CD4-positive, alpha-beta T cell treated with Interferon alpha-2 for 1 hour (primary cell): ENCODE measurements around the gene VAV2.
A peak's percentile ranks its signal among the peaks of the same experiment; 100 is the strongest.

Experiments used
- DNase-seq, 2 donors: peaks; one replicate each; pipeline ENCODE4 v3.0.0-alpha.2; 2020 to 2022

Gene VAV2, protein sequence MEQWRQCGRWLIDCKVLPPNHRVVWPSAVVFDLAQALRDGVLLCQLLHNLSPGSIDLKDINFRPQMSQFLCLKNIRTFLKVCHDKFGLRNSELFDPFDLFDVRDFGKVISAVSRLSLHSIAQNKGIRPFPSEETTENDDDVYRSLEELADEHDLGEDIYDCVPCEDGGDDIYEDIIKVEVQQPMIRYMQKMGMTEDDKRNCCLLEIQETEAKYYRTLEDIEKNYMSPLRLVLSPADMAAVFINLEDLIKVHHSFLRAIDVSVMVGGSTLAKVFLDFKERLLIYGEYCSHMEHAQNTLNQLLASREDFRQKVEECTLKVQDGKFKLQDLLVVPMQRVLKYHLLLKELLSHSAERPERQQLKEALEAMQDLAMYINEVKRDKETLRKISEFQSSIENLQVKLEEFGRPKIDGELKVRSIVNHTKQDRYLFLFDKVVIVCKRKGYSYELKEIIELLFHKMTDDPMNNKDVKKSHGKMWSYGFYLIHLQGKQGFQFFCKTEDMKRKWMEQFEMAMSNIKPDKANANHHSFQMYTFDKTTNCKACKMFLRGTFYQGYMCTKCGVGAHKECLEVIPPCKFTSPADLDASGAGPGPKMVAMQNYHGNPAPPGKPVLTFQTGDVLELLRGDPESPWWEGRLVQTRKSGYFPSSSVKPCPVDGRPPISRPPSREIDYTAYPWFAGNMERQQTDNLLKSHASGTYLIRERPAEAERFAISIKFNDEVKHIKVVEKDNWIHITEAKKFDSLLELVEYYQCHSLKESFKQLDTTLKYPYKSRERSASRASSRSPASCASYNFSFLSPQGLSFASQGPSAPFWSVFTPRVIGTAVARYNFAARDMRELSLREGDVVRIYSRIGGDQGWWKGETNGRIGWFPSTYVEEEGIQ

DNA sequence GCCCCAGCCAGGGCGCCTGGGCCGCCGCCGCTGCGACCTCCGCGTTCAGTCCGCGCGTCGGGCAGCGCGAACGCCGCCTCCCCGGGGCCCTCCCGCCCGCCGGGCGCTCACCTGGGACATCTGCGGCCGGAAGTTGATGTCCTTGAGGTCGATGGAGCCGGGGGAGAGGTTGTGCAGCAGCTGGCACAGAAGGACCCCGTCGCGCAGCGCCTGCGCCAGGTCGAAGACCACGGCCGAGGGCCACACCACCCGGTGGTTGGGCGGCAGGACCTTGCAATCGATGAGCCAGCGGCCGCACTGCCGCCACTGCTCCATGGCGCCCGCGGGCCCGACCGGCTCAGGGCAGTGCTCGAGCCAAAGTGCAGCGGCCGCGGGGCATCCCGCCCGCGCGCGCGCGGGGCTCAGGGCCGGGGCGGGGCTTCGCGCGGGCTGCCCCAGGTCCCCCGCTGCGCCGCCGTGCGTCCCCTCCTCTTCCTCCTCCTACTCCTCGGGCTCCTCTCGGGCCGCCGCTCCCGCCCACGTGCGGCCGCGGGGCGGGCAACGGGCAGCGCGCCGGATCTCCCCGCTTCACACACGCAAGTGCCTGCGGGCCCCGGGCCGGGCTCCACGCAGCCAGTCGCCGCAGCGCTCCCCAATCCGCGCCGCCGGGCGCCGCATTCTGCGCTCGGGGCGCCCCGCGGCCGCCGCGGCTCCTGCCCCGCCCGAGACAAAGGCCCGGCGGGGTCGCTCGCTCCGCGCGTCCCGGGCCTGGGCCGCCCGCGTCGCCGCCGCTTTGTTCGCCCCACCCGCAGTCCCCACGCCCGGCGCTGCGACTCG lies at the start of gene VAV2:
VAV2 (minus strand) TSS at position 361 of the 816 bp plus-strand sequence; CDS start at position 315, 46 bp downstream.
- DNase-seq = peak; percentile 46 to 48

DNA sequence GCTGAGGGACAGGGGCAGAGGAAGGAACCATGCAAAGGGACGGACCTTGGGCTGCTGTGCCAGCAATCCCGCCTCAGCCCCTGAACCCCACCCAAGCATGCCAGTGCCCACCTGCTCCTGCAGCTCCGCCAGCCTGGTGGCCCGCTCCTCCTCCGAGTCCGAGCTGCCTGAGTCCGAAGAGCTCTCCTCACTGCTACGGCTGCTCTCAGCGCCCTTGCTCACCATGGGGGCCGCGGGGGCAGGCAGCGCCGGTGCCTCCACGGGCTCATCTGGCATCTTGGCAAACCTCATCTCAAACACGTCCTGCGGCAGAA lies 49.5 kb upstream of the VAV2 start:
- no peak for DNase-seq

DNA sequence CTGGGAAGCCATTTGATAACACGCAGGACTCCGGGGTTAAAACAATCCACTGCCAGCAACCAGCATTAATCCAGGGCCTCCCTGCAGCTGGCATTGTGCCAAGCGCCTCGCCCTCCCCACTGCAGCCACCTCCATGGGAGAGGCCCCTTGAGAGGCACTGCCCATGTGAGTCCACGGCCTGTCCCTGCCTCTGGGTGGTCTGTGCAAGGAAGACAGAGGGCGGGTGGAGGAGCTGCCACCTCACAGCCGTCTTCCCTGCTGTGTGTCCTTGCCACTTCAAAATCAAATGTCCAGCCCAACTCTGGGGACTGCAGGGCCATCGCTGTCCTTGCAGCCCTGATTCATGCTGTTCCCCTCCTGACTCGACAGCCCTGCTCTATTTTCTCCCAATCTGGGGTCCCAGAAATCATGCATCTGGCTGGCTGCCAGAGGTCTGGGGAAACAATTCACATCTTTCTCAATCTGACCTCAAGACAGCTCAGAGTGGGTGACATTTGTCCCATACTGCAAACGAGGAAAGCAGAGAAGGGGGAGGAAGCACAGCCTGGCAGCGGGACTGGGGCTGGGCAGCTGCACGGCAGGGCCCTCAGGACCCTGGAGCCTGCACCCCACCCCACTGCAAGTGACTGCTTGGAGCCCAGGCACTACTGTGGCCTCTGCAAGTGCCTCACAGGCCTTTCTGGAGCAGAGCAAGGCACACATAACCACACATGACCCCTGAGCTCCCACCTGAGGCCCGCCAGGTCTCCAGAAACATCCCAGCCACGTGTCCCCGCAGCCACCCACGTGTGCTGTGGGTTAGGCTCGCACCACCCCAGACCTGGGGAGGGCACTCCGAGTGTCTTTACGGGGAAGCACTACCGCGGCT lies 48.9 kb upstream of the VAV2 start:
- DNase-seq = no peak

DNA sequence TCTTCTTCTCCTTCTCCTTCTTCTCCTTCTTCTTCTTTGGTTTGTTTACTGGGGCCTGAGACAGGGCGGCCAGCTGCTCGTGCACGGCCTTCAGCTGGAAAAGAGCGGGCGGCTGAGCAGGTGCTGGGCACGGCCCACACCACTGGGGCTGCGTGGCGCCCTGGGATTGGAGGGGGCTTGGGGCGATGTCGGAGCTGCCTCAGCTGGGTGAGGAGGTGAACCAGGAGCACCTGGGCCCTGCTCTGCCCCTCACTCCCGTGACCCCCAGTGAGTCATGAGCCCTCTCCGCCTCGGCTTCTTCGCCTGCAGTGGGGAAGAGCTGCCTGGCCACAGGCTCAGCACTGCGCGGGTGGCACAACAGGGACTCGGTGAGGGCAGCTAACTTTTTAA lies 48.0 kb upstream of the VAV2 start:
- DNase-seq = no peak

DNA sequence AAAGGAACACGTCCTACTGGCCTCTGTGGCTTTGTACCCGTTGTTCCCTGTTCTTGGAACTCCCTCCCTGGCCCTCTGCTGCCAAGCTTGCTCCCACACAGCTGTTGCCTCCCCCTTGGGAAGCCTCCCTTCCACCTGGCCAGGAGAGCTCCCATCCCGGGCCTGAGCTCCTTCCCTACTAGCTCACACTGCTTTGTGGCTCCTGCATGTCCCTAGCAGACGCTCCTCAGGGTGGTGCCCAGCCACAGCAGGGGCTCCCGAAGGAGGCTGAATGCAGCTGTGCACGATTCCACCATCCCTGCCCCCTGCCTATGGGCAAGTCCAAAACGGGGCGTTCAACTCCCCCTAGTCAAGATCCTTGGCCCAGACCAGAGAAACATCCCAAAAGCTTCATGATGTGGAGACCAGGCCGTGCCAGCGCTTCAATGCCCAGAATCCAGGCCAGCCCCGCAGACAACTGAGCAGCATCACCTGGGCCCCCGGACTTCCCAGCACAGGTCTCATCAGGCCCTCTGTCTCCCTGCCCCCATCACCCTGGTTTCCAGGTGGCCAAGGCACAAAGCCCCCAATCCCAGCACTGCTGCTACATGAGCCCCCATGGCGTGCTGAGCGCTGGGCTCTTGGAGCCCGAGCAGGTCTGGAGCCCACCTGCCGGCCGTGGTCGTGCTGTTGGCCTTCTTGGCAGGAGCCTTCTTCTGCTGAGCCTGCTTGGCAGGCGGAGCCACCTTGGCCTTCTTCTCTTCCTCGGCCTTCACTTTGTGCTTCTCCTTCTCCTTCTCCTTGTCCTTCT lies 47.5 kb upstream of the VAV2 start:
- DNase-seq = no peak

DNA sequence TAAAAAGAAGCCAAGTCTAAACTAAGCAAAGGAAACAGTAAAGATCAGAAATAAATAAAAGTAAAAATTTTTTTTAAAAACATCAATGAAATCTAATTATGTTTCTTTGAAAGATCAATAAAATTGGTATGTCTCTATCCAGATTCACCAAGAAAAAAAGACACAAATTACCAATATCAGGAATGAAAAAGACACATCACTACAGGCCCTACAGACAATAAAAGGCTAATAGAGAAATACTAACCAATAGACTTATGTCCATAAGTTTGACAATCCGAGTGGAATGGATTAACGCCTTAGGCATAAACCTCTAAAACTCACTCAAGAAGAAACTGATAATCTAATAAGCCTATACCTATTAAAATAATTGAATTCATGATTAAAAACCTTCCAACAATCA lies 45.5 kb upstream of the VAV2 start:
- DNase-seq = no peak

DNA sequence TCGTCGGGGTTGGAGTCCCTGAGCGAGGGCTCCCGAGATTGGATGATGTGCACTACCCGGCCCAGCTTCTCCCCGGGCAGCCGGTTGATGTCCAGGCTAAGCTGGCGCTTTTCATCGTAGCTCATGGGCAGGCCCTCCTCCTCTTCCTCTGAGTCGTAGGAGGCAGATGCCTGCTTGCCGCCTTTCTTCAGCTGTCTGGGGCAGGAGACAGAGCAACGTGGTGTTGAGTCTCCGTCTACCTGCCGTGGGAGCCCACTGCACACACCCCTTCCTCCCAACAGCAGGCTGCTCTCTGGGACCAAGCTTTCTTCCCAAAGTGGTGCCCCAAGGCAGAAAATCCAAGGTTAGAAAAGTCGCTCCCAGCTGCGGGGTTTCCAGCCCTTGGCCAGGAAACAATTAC lies 44.0 kb upstream of the VAV2 start:
- DNase-seq = no peak

DNA sequence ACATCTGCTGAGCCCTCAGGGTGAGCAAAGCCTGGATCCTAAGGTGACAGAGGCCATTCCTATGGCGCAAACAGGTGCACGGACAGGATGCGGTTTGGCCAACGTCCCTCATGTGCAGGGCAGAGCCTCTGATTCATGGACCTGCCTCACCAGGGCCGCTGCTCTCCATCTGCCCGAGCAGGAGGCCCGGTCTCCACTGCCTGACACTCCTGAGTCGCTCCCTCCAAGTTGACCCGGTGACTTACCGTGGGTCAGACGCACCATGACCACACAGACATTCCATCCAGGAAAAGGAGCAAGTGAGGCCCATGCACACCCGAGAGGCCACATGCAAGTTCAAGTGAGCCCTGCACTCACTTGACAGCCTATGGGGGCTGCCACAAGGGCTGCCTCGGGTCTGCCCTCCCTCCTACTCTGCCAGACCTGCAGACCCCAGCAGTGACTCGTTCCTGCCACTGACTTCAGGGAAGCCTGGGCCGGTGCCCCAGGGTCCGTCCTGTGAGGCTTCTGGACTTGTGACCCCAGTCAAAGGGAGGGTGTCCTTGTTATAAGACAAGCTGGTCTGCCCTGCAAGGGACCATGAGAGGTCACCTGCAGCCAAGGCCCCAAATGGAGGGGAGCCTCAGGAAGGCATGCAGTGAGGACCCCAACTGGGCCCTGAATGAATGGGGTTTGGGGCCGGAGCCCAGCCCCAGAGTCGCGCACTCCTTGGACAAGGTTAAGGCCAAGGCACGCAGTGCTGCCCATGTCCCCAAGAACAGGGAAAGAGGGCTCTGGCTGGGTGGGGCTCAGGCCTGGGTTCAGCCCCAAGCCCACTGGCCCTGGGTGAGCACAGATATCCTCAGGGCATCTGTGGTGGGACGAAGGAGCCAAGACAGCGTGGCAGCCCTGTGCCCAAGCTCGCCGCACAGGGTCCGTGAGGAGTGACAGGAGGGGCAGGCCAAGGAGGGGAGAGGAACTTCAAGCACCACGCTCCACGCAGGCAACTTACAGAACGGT lies 43.2 kb upstream of the VAV2 start:
- no peak for DNase-seq

DNA sequence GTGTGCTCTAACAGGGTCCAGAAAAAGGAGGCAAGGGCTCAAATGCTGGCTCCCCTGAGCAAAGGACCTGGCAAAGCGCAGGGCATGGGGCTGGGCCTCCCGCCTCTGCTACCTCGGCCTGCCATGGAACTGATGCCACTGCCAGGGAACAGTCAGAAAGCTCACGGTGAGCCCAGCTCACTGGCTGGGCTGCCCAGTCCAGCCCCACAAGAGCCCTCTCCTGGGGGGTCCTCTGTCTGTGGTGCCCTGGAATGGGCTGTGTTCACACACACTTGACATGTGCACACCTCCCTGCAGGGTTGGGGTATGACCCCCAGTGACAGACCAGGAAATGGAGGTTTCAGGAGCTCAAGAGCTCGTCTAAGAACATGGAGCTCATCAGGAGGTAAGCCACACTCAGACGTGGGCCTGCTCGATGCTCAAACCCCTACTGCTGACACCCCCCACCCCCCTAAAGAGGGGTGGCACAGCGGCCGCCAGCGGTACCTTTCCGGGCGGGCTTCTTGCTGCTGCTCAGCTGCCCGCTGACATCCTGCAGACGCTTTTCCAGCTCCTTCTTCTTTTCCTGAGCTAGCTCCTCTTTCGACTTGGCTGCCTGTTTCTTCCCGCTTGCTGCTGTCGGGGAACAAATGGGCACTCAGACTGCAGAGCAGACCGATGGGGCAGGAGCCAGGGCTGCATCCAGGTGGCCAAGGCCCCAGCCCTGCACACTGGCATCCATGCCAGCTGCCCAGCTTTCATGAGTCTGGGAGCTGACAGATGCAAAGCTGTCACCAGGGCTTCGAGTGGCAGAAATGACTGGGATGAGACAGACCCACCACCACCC lies 42.3 kb upstream of the VAV2 start:
- DNase-seq = no peak

DNA sequence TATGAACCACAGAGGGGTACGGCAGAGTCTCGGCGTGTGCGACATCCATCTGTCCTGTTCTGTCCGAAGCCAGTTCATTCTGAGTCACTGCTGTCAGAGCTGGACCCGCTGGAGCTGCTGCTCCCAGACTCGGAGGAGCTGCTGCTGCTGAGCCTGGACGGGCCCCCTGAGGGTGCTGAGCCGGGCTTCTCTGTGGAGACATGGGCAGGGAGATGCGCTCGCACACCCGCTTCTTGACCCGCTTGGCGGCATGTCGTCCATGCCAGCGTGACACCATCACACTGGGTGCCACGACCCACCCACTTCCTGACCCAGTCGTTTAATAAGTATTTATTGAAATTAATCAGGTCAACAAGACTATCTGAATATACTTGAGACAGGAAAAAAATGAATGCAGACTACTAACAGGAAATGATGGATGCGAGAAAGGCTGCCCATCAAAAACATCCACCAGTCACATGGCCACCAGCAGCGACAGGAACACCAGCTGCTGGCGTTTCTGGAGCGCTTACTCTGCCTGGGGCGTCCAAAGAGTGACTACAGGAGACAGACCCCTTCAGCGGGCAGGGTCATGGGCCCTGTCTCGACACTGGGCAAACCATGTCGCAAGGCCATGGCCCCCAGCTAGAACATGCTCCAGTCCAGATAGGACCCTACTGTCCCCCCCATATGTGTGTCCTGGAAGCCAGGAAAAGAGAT lies 41.5 kb upstream of the VAV2 start:
- no peak for DNase-seq

DNA sequence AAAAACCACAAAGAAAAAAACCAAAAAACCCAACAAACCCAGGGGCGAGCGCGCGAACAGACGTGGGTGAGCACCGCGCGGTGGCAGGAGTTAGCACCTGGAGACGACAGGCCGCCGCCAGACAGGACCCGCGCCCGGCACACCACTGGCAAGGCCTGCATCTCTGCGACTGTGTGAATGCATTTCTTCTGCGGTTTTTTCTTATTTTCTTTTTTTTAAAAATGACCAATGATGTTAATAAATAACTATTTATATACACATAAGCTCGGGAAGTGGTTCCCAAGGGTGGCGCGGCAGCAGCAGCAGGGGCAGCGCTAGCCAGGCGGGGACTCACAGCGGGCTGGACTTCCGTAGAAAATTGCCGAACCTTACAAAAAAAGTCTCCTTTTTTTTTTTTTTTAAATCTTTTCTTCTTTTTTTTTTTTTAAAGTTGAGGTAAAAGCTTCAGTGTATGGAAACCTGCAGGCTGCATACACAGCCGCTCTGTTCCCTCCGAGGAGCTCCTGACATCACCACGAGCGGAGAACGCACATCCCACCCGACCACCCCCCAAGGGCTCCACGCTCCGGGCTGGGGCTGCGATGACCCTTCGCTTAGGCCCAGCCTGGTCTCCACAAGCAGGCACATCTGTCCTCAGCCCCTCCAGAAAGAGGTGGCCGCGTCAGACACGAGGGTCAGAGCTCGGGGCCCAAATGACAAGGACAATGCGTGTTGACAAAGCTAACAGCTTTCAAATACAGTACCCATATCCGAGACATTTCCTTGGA lies 40.5 kb upstream of the VAV2 start:
- no peak for DNase-seq

DNA sequence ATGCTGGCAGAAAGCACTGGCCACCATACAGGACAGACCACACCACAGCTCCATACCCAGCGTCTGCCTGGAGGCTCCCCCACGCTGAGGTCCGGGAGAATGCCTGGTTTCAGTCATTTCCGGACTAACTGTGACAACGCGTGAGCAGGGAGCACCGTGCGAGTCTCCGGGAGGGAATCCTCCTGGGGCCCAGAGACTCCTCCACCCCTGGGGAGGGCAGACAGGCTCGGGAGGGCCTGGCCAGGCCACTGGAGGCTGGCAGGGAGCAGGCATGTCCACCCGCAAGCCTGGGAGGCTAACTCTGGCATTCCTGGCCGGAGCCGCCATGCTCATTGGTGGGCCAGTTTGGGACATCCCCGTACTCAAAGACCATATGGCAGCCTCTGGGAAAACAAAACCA lies 39.7 kb upstream of the VAV2 start:
- no peak for DNase-seq

DNA sequence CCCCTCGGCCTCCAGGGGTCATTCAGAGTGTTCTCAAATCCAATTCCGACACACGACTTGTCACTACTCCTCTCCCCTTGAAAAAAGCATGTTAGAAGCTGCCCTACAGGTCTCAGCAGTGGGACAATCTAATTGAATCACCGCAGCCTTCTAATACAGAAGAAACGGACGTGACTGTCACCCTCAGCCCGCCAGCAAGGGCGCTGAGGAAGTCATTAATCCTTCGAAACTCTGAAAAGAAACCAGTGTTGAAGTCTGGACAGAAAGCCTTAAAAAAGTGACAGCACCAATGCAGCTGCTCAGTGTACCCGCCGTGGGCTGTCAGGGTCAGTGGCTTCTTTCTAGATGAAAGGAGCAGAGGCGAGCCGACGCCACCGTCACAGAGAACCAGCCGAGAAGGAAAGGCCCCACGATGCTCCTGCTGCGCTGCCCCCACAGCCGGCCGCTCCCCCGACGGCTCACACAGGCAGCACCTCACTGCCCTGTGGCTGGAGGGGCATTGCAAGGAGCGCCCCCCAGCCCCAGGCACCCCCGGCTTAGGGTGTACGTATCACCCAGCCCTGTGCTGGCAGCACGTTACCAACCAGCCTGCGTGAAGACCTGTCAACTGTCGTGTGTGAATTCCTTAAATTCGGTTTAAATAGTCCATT lies 38.8 kb upstream of the VAV2 start:
- no peak for DNase-seq

DNA sequence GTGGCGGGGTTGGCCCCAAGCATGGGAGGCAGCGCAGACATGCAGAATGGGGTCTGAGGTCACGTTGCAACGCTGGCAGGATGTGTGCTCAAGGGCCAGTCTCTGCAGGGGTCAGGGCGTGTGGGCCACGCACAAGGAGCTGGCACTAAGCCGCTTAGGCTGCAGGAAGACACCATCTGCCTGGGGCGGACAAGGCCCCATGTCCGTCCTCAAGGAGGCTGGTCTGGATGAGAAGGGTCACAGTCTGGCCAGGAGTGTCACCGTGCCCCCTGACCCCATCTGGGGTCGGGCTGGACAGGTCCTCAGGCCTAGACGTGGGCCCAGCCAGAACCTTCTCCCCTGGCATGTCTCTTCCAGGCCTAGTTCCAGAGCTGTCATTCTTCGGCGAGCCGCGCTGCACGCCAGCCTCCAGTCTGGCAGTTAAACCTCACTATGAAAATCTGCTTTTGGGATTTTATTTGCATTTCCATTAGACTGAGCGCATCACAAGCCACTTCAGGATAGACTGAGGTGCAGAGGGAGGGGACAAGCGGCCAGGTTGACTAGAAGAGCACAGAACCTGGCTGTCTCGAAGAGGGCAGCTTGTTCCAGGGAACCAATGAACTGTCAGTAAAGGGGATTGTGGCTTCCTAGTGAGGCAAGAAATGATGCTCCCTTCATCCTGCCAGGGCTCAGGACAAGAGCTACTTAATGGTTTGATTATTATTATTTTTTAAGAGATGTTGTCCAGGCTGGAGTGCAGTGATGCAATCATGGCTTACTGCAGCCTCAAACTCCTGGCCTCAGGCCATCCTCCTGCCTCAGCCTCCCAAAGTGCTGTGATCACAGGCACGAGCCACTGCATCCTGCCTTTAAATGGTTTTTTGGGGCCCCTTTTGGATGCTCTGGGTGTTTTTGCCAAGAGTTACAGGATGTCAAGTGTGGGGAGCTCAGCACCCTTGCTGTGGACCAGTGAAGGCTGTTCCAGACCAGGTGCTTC lies 37.4 kb upstream of the VAV2 start:
- no peak for DNase-seq

DNA sequence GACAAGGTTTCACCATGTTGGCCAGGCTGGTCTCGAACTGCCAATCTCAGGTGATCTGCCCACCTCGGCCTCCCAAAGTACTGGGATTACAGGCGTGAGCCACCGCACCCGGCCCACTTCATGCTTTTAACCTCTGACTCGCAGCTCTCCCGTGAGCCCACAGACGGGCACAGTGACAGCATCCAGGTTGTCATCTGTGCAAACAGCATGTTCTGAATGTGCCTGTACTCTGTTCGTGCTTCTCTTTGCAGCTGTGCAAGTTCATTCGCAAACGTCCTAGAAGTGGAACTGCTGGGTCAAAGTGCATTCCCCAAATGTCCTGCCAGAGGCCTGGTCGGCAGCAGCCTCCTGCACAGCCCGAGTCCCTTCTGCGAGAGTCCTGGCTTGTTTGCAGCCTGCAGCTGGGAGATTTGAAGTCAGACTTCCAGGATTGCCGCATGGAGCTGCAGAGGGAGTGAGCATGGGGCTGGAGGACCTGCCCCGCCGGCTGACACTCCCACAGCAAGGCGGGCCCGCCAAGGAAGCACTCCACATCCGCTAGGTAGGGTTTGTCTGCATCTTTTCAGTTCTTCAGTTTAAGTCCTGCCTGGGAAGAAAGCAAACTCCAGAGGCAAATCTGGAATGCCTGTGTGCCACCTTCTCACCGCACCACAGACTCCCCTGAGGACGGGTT lies 36.6 kb upstream of the VAV2 start:
- no peak for DNase-seq
